NCI-H2171 treated with DMSO at 0.1 percent for 48 hours (cell line): ENCODE results near the gene RAET1E.
"Not testable (repeated sequence)": the region's sequence is repeated elsewhere in the genome, so short reads cannot be mapped to it uniquely, and the experiment has no call there.

Experiments
- DNase-seq: peaks from one replicate; lab custom pipeline; 2025; lab: John Stamatoyannopoulos, UW

The RAET1E gene

GRCh38 chr6:149889326-149889725, 8.6 kb downstream of the RAET1E start:
- DNase-seq = no peak

- DNase-seq = peak; percentile 39
Measured at GRCh38 chr6:149888659-149889058, 9.3 kb downstream of the RAET1E start.

GRCh38 chr6:149888093-149888492, 9.8 kb downstream of the RAET1E start:
- DNase-seq = no peak

- no peak for DNase-seq
Measured at GRCh38 chr6:149887343-149887742, 10.6 kb downstream of the RAET1E start.

GRCh38 chr6:149885888-149886287, 12.0 kb downstream of the RAET1E start:
- DNase-seq = no peak

GRCh38 chr6:149884617-149885016, 13.3 kb downstream of the RAET1E start:
- no peak for DNase-seq

GRCh38 chr6:149884215-149884614, 13.7 kb downstream of the RAET1E start:
- no peak for DNase-seq

- no peak for DNase-seq
Measured at GRCh38 chr6:149881860-149882259, 16.1 kb downstream of the RAET1E start.

- DNase-seq = no peak
Measured at GRCh38 chr6:149881066-149881766, 16.7 kb downstream of the RAET1E start.

- no peak for DNase-seq
Measured at GRCh38 chr6:149877659-149878058, 20.3 kb downstream of the RAET1E start.

GRCh38 chr6:149876241-149876933, 21.5 kb downstream of the RAET1E start:
- DNase-seq = no peak

- no peak for DNase-seq
Measured at GRCh38 chr6:149872233-149872632, 25.7 kb downstream of the RAET1E start.

- DNase-seq = no peak
Measured at GRCh38 chr6:149871182-149871581, 26.7 kb downstream of the RAET1E start.

GRCh38 chr6:149869275-149869892, 28.5 kb downstream of the RAET1E start:
- DNase-seq = no peak

GRCh38 chr6:149867876-149868640, 29.9 kb downstream of the RAET1E start:
- DNase-seq = no peak

- peak; percentile 89 for DNase-seq
Measured at GRCh38 chr6:149864578-149865535, 33.1 kb downstream of the RAET1E start.

- DNase-seq = peak; percentile 85
Measured at GRCh38 chr6:149863698-149864577, 34.0 kb downstream of the RAET1E start, which contains the start of gene LRP11. Gene LRP11, minus strand, starts transcription at chr6:149864359. Its CDS starts 339 bp downstream, at chr6:149864020.

- peak; percentile 30 for DNase-seq
Measured at GRCh38 chr6:149862922-149863697, 34.8 kb downstream of the RAET1E start.

- DNase-seq = not testable (repeated sequence)
Measured at GRCh38 chr6:149862424-149862738, 35.5 kb downstream of the RAET1E start.
